WTC11 (cell line): ENCODE data around the gene SMYD3. TPM values are rescaled to one million over a fixed set of nuclear protein-coding genes. Genes with fewer than 3 reads are reported as not detected.

Experiments used
- ATAC-seq: fragments of 200-7000 bp; cut with Tn5 transposase; 2 replicates; pipeline ENCODE4 v1.10.0; 2021; ENCODE audit warnings: mild to moderate bottlenecking, moderate library complexity
- CTCF ChIA-PET: fragments of 300-600 bp; sonication (Branson Sonifier 250); formaldehyde crosslinking; loops from one replicate; lab custom pipeline; 2021; ENCODE audit warnings: antibody characterized with exemption; lab: Charles Lee
- POLR2A ChIA-PET: fragments of 350-600 bp; sonication (Branson Sonifier 250); formaldehyde crosslinking; loops from one replicate; lab custom pipeline; 2021; ENCODE audit warnings: antibody characterized with exemption; lab: Charles Lee
- DNase-seq: peaks from one replicate; pipeline ENCODE4 v3.0.0; 2021; ENCODE audit warnings: low spot score
- H3K27ac Mint-ChIP-seq: 2 replicates; pipeline ENCODE4 v1.8.0; 2021; ENCODE audit warnings: mixed read lengths
- H3K27me3 Mint-ChIP-seq: 2 replicates; pipeline ENCODE4 v1.8.0; 2021; ENCODE audit warnings: low read depth, mild to moderate bottlenecking, moderate library complexity, mixed read lengths
- H3K36me3 Mint-ChIP-seq: 2 replicates; pipeline ENCODE4 v1.8.0; 2021; ENCODE audit warnings: mixed read lengths
- H3K4me1 Mint-ChIP-seq: 2 replicates; pipeline ENCODE4 v1.8.0; 2022; ENCODE audit warnings: mixed read lengths
- H3K4me3 Mint-ChIP-seq: 2 replicates; pipeline ENCODE4 v1.8.0; 2021; ENCODE audit warnings: mild to moderate bottlenecking, moderate library complexity, mixed read lengths
- H3K9me3 Mint-ChIP-seq: 2 replicates; pipeline ENCODE4 v1.8.0; 2021; ENCODE audit warnings: mixed read lengths
- ATF2 ChIP-seq: sonication (generic); formaldehyde crosslinking; IDR thresholded peaks from 2 replicates; pipeline ENCODE4 v1.8.1; 2022; ENCODE audit warnings: low read depth, missing genetic modification reagents, borderline replicate concordance
- ATF3 ChIP-seq: sonication (generic); formaldehyde crosslinking; conservative IDR thresholded peaks from 2 replicates; pipeline ENCODE4 v1.8.1; 2022; ENCODE audit warnings: mild to moderate bottlenecking, missing genetic modification reagents
- CTCF ChIP-seq: fragments of 200-600 bp; IDR thresholded peaks from 2 replicates; pipeline ENCODE4 v1.8.0; 2022; ENCODE audit warnings: antibody characterized with exemption
- ETV6 ChIP-seq: sonication (generic); formaldehyde crosslinking; IDR thresholded peaks from 2 replicates; pipeline ENCODE4 v1.8.1; 2022; ENCODE audit warnings: mild to moderate bottlenecking, missing genetic modification reagents
- FOXP1 ChIP-seq: sonication (generic); formaldehyde crosslinking; IDR thresholded peaks from 2 replicates; pipeline ENCODE4 v1.8.0; 2022; ENCODE audit warnings: missing genetic modification reagents, mild to moderate bottlenecking, moderate library complexity, borderline replicate concordance
- GRHL2 ChIP-seq: fragments of 250-450 bp; sonication (Bioruptor Pico); IDR thresholded peaks from 2 replicates; pipeline ENCODE4 v1.8.0; 2022; ENCODE audit warnings: mild to moderate bottlenecking, moderate library complexity; ENCODE audit not compliant: insufficient replicate concordance, severe bottlenecking
- IRF2 ChIP-seq: sonication (generic); formaldehyde crosslinking; IDR thresholded peaks from 2 replicates; pipeline ENCODE4 v1.8.0; 2022; ENCODE audit warnings: low read depth, missing genetic modification reagents, borderline replicate concordance
- MAX ChIP-seq: sonication (generic); formaldehyde crosslinking; IDR thresholded peaks from 2 replicates; pipeline ENCODE4 v1.8.0; 2022; ENCODE audit warnings: mild to moderate bottlenecking, missing genetic modification reagents
- NFE2L1 ChIP-seq: sonication (generic); formaldehyde crosslinking; IDR thresholded peaks from 2 replicates; pipeline ENCODE4 v1.8.1; 2023; ENCODE audit warnings: missing genetic modification reagents
- OVOL2 ChIP-seq: fragments of 250-450 bp; sonication (Bioruptor Pico); IDR thresholded peaks from 2 replicates; pipeline ENCODE4 v1.9.0; 2021; ENCODE audit warnings: mild to moderate bottlenecking, borderline replicate concordance
- TCF7 ChIP-seq: sonication (generic); formaldehyde crosslinking; IDR thresholded peaks from 2 replicates; pipeline ENCODE4 v1.8.0; 2022; ENCODE audit warnings: mild to moderate bottlenecking, low read depth, missing genetic modification reagents, moderate library complexity
- USF2 ChIP-seq: sonication (generic); formaldehyde crosslinking; IDR thresholded peaks from 2 replicates; pipeline ENCODE4 v1.8.1; 2023; ENCODE audit warnings: mild to moderate bottlenecking, missing genetic modification reagents, moderate library complexity
- ZNF138 ChIP-seq: sonication (generic); formaldehyde crosslinking; conservative IDR thresholded peaks from 2 replicates; pipeline ENCODE4 v1.8.1; 2022; ENCODE audit warnings: mild to moderate bottlenecking, moderate library complexity, missing genetic modification reagents
- ZNF232 ChIP-seq: sonication (generic); formaldehyde crosslinking; IDR thresholded peaks from 2 replicates; pipeline ENCODE4 v1.8.0; 2022; ENCODE audit warnings: mild to moderate bottlenecking, missing genetic modification reagents
- ZNF281 ChIP-seq: sonication (generic); formaldehyde crosslinking; IDR thresholded peaks from 2 replicates; pipeline ENCODE4 v1.8.0; 2023; ENCODE audit warnings: mild to moderate bottlenecking, missing genetic modification reagents
- ZNF423 ChIP-seq: fragments of 250-450 bp; sonication (Bioruptor Pico); IDR thresholded peaks from 2 replicates; pipeline ENCODE4 v2.1.2; 2022; ENCODE audit warnings: mild to moderate bottlenecking, moderate library complexity
- total RNA-seq: library from RNA; stranded (reverse); gene quantifications from 3 replicates; pipeline ENCODE4 v1.2.3, GENCODE V29; 2021

SMYD3 gene
- total RNA-seq, 1 experiment from 2014 or later, result 21.4 TPM

- H3K36me3 Mint-ChIP-seq, result no peaks in the 10 kb centered on the region
- DNase-seq (no peak), ATAC-seq (no peak)
- peaks cover 8% of the 10 kb centered on the region for H3K4me1 Mint-ChIP-seq
- no peak for TF ChIP-seq ATF2 (CRISPR knock-in tag)
- no peak overlapping the region for H3K4me3 Mint-ChIP-seq
- CTCF ChIA-PET, result no interaction called here
- POLR2A ChIA-PET, result no interaction called here
- H3K27ac Mint-ChIP-seq, result no peak overlapping the region
- H3K9me3 Mint-ChIP-seq, result no peaks in the 10 kb centered on the region
- no peaks in the 10 kb centered on the region for H3K27me3 Mint-ChIP-seq
These were observed 325.8 kb downstream of the SMYD3 start for GRCh38 chr1:246181241-246181640.

GRCh38 chr1:246179401-246179800, 327.7 kb downstream of the SMYD3 start:
- CTCF ChIA-PET, result no interaction called here
- no peaks in the 10 kb centered on the region for H3K27me3 Mint-ChIP-seq
- H3K9me3 Mint-ChIP-seq, result no peaks in the 10 kb centered on the region
- peaks cover 8% of the 10 kb centered on the region for H3K4me1 Mint-ChIP-seq
- TF ChIP-seq FOXP1 (CRISPR knock-in tag), result no peak
- no peak for TF ChIP-seq TCF7 (CRISPR knock-in tag)
- no peak for TF ChIP-seq NFE2L1 (CRISPR knock-in tag)
- no peak for TF ChIP-seq GRHL2 (CRISPR knock-in tag)
- no peak for TF ChIP-seq IRF2
- TF ChIP-seq OVOL2 (CRISPR knock-in tag), result no peak
- TF ChIP-seq ETV6, result no peak
- no peak for TF ChIP-seq USF2 (CRISPR knock-in tag)
- no peak for TF ChIP-seq MAX
- TF ChIP-seq ATF3 (CRISPR knock-in tag), result no peak
- TF ChIP-seq ZNF281 (CRISPR knock-in tag), result no peak
- TF ChIP-seq ZNF423, result no peak
- no peak for TF ChIP-seq ZNF138 (CRISPR knock-in tag)
- no peak for TF ChIP-seq CTCF
- TF ChIP-seq ZNF232 (CRISPR knock-in tag), result no peak
- DNase-seq (no peak), ATAC-seq (no peak)
- H3K4me3 Mint-ChIP-seq, result no peak overlapping the region
- H3K27ac Mint-ChIP-seq, result no peak overlapping the region
- POLR2A ChIA-PET, result no interaction called here
- H3K36me3 Mint-ChIP-seq, result no peaks in the 10 kb centered on the region
